GM23338 (cell line): Measurements from ENCODE around the gene ZNF140. TPM values are rescaled to one million over a fixed set of nuclear protein-coding genes. Genes with fewer than 3 reads are reported as not detected.

ENCODE experiments used
- ATAC-seq: fragments of 200-7000 bp; cut with Tn5 transposase; 3 replicates; pipeline ENCODE4 v1.9.1; 2020
- DNase-seq: peaks from one replicate; pipeline ENCODE4 v3.0.0-alpha.2; 2015; ENCODE audit warnings: low spot score
- H2AFZ ChIP-seq: fragments of 200-600 bp; sonication (generic); 2 replicates; pipeline ENCODE4 v1.8.0; 2016; ENCODE audit warnings: antibody characterized with exemption, mild to moderate bottlenecking, moderate library complexity
- H3F3A ChIP-seq: fragments of 200-600 bp; sonication (generic); replicated peaks from 2 replicates; pipeline ENCODE4 v1.8.0; 2017; ENCODE audit warnings: antibody characterized with exemption, mixed run types, low read depth
- H3K27ac ChIP-seq: fragments of 200-600 bp; sonication (generic); 2 replicates; pipeline ENCODE4 v1.6.1; 2016; ENCODE audit warnings: low read depth
- H3K27me3 ChIP-seq: fragments of 200-600 bp; sonication (generic); 2 replicates; pipeline ENCODE4 v1.8.0; 2016; ENCODE audit warnings: mild to moderate bottlenecking, mixed run types, moderate library complexity; ENCODE audit not compliant: insufficient read depth
- H3K36me3 ChIP-seq: fragments of 200-600 bp; sonication (generic); 2 replicates; pipeline ENCODE4 v1.8.0; 2016; ENCODE audit warnings: mild to moderate bottlenecking; ENCODE audit not compliant: insufficient read depth
- H3K4me1 ChIP-seq: fragments of 200-600 bp; sonication (generic); 2 replicates; pipeline ENCODE4 v1.8.0; 2016; ENCODE audit warnings: mild to moderate bottlenecking, moderate library complexity; ENCODE audit not compliant: insufficient read depth
- H3K4me2 ChIP-seq: fragments of 200-600 bp; sonication (generic); 2 replicates; pipeline ENCODE4 v1.7.1; 2017; ENCODE audit warnings: mixed run types
- H3K4me3 ChIP-seq: fragments of 200-600 bp; sonication (generic); 2 replicates; pipeline ENCODE4 v1.6.1; 2016; ENCODE audit warnings: mixed run types
- H3K79me2 ChIP-seq: fragments of 200-600 bp; sonication (generic); replicated peaks from 2 replicates; pipeline ENCODE4 v1.8.0; 2017; ENCODE audit warnings: mild to moderate bottlenecking; ENCODE audit not compliant: insufficient read depth
- H3K9me2 ChIP-seq: fragments of 200-600 bp; sonication (generic); 2 replicates; pipeline ENCODE4 v1.8.0; 2017; ENCODE audit not compliant: insufficient read depth
- H4K20me1 ChIP-seq: fragments of 200-600 bp; sonication (generic); replicated peaks from 2 replicates; pipeline ENCODE4 v1.8.0; 2017; ENCODE audit warnings: mild to moderate bottlenecking; ENCODE audit not compliant: insufficient read depth
- H3K27ac Mint-ChIP-seq: 2 replicates; pipeline ENCODE4 v1.8.0; 2020; ENCODE audit warnings: inconsistent platforms, mild to moderate bottlenecking, moderate library complexity, mixed read lengths
- H3K27me3 Mint-ChIP-seq: 3 replicates; pipeline ENCODE4 v1.8.0; 2022; ENCODE audit warnings: low read depth, mild to moderate bottlenecking, moderate library complexity, mixed read lengths, inconsistent platforms; ENCODE audit not compliant: insufficient read depth, poor library complexity
- H3K36me3 Mint-ChIP-seq: 3 replicates; pipeline ENCODE4 v1.8.0; 2021; ENCODE audit warnings: low read depth, mild to moderate bottlenecking, inconsistent platforms, moderate library complexity, mixed read lengths
- H3K4me1 Mint-ChIP-seq: 3 replicates; pipeline ENCODE4 v1.8.0; 2020; ENCODE audit warnings: mild to moderate bottlenecking, inconsistent platforms, mixed read lengths
- H3K4me3 Mint-ChIP-seq: 3 replicates; pipeline ENCODE4 v1.8.0; 2021; ENCODE audit warnings: moderate library complexity, mild to moderate bottlenecking, inconsistent platforms, mixed read lengths
- H3K9me3 Mint-ChIP-seq: 3 replicates; pipeline ENCODE4 v1.8.0; 2020; ENCODE audit warnings: moderate library complexity, mild to moderate bottlenecking, inconsistent platforms, mixed read lengths
- CREB1 ChIP-seq: fragments of 250-450 bp; sonication (Bioruptor Pico); IDR thresholded peaks from 2 replicates; pipeline ENCODE4 v1.5.0; 2020; ENCODE audit warnings: low read depth, mild to moderate bottlenecking, moderate library complexity
- EZH2 ChIP-seq: fragments of 200-600 bp; sonication (generic); IDR thresholded peaks from one replicate; pipeline ENCODE4 v1.8.0; 2017; ENCODE audit warnings: antibody characterized with exemption, mild to moderate bottlenecking, low read depth; ENCODE audit not compliant: unreplicated experiment
- EZH2phosphoT487 ChIP-seq: fragments of 200-600 bp; sonication (generic); IDR thresholded peaks from one replicate; pipeline ENCODE4 v1.8.1; 2018; ENCODE audit warnings: antibody characterized with exemption; ENCODE audit not compliant: unreplicated experiment
- JUNB ChIP-seq: IDR thresholded peaks from one replicate; pipeline ENCODE4 v1.6.1; 2016; ENCODE audit warnings: antibody characterized with exemption; ENCODE audit not compliant: unreplicated experiment
- NANOG ChIP-seq: IDR thresholded peaks from 2 replicates; pipeline ENCODE4 v1.6.1; 2016; ENCODE audit warnings: antibody characterized with exemption, borderline replicate concordance
- POLR2AphosphoS5 ChIP-seq: IDR thresholded peaks from 2 replicates; pipeline ENCODE4 v1.6.1; 2016; ENCODE audit warnings: antibody characterized with exemption, low read depth
- REST ChIP-seq: IDR thresholded peaks from one replicate; pipeline ENCODE4 v1.6.1; 2018; ENCODE audit warnings: antibody characterized with exemption; ENCODE audit not compliant: unreplicated experiment
- STAT1 ChIP-seq: IDR thresholded peaks from one replicate; pipeline ENCODE4 v1.6.1; 2016; ENCODE audit warnings: antibody characterized with exemption; ENCODE audit not compliant: unreplicated experiment
- ZNF114 ChIP-seq: fragments of 250-450 bp; sonication (Bioruptor Pico); IDR thresholded peaks from 2 replicates; pipeline ENCODE4 v1.5.0; 2020; ENCODE audit warnings: mild to moderate bottlenecking, moderate library complexity
- ZNF331 ChIP-seq: fragments of 250-450 bp; sonication (Bioruptor Pico); IDR thresholded peaks from 2 replicates; pipeline ENCODE4 v1.5.0; 2020; ENCODE audit warnings: low read depth, mild to moderate bottlenecking, moderate library complexity
- ZNF462 ChIP-seq: fragments of 250-450 bp; sonication (Bioruptor Pico); IDR thresholded peaks from 2 replicates; pipeline ENCODE4 v1.5.0; 2020; ENCODE audit warnings: mild to moderate bottlenecking, moderate library complexity
- polyA plus RNA-seq: library from polyadenylated mRNA; unstranded; fragments of >200 nt; fragmentation: Nextera tagmentation; extraction: Ambion mirVana; gene quantifications from 2 replicates; pipeline ENCODE4 v1.2.1, GENCODE V29; 2016
- total RNA-seq: library from RNA; depleted of rRNA; stranded (reverse); fragments of >200 nt; shearing (Covaris generic); gene quantifications from 2 replicates; pipeline ENCODE4 v1.2.3, GENCODE V29; 2014
- TF ChIP-seq, protein P1 (sequence below), 2 experiments: fragments of 200-600 bp in 1 of 2; sonication (generic) in 1 of 2; conservative IDR thresholded peaks; 2 replicates each; pipeline versions ENCODE4 v1.5.1 to v1.6.1; 2016 to 2017; ENCODE audit warnings: antibody characterized with exemption in 2 of 2, low read depth in 2 of 2, mild to moderate bottlenecking in 2 of 2, moderate library complexity in 1 of 2
- TF ChIP-seq, protein P2 (sequence below): IDR thresholded peaks from 2 replicates; pipeline ENCODE4 v1.6.1; 2016; ENCODE audit warnings: antibody characterized with exemption

The ZNF140 gene
- total and polyA plus RNA-seq, 2 experiments from 2014 or later = 15.4 to 16.2 TPM

- H4K20me1 ChIP-seq = no peaks in the 10 kb centered on the region
- DNase-seq (no peak), ATAC-seq (no peak)
- H2AFZ ChIP-seq = no peak overlapping the region
- H3K9me3 Mint-ChIP-seq = peaks cover 96% of the 10 kb centered on the region
- H3K4me3 ChIP-seq = no peak overlapping the region
- H3K36me3 Mint-ChIP-seq = peaks cover 96% of the 10 kb centered on the region
- peaks cover 15% of the 10 kb centered on the region; the same call in 1 of the 2 replicates for H3K79me2 ChIP-seq
- H3K36me3 ChIP-seq = peaks cover 79% of the 10 kb centered on the region
- no peak overlapping the region for H3K27ac ChIP-seq
- no peak overlapping the region for H3K4me3 Mint-ChIP-seq
- no peaks in the 10 kb centered on the region for H3K4me1 Mint-ChIP-seq
- no peaks in the 10 kb centered on the region for H3K4me1 ChIP-seq
- H3K27me3 Mint-ChIP-seq = peaks cover 4% of the 10 kb centered on the region
- TF ChIP-seq STAT1 (no peak), POLR2AphosphoS5 (no peak), CREB1 (CRISPR knock-in tag) (no peak), REST (no peak), ZNF331 (CRISPR knock-in tag) (no peak), EZH2 (no peak), ZNF462 (CRISPR knock-in tag) (no peak), EZH2phosphoT487 (no peak), NANOG (no peak), ZNF114 (CRISPR knock-in tag) (no peak), JUNB (no peak)
- TF ChIP-seq, protein P1, sequence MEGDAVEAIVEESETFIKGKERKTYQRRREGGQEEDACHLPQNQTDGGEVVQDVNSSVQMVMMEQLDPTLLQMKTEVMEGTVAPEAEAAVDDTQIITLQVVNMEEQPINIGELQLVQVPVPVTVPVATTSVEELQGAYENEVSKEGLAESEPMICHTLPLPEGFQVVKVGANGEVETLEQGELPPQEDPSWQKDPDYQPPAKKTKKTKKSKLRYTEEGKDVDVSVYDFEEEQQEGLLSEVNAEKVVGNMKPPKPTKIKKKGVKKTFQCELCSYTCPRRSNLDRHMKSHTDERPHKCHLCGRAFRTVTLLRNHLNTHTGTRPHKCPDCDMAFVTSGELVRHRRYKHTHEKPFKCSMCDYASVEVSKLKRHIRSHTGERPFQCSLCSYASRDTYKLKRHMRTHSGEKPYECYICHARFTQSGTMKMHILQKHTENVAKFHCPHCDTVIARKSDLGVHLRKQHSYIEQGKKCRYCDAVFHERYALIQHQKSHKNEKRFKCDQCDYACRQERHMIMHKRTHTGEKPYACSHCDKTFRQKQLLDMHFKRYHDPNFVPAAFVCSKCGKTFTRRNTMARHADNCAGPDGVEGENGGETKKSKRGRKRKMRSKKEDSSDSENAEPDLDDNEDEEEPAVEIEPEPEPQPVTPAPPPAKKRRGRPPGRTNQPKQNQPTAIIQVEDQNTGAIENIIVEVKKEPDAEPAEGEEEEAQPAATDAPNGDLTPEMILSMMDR (conservative IDR thresholded peaks at IDR 0.05; ENCODE audit: low read depth in 2 of 2) = no peak
- TF ChIP-seq, protein P2, sequence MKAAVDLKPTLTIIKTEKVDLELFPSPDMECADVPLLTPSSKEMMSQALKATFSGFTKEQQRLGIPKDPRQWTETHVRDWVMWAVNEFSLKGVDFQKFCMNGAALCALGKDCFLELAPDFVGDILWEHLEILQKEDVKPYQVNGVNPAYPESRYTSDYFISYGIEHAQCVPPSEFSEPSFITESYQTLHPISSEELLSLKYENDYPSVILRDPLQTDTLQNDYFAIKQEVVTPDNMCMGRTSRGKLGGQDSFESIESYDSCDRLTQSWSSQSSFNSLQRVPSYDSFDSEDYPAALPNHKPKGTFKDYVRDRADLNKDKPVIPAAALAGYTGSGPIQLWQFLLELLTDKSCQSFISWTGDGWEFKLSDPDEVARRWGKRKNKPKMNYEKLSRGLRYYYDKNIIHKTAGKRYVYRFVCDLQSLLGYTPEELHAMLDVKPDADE = no peak
- H3K27me3 ChIP-seq = no peaks in the 10 kb centered on the region
- H3K27ac Mint-ChIP-seq = no peak overlapping the region
- no peaks in the 10 kb centered on the region for H3F3A ChIP-seq
- H3K4me2 ChIP-seq = no peak overlapping the region
- H3K9me2 ChIP-seq = no peaks in the 10 kb centered on the region
Measured at GRCh38 chr12:133108150-133108549, 27.4 kb downstream of the ZNF140 start.
